CD1c-positive myeloid dendritic cell (primary cell): Measurements from ENCODE around the gene E2F8.
A peak's percentile ranks its signal among the peaks of the same experiment; 100 is the strongest.

Source experiments
- DNase-seq: peaks from one replicate; pipeline ENCODE4 v3.0.0-alpha.2; 2016; ENCODE audit errors: extremely low spot score

E2F8 gene

DNA sequence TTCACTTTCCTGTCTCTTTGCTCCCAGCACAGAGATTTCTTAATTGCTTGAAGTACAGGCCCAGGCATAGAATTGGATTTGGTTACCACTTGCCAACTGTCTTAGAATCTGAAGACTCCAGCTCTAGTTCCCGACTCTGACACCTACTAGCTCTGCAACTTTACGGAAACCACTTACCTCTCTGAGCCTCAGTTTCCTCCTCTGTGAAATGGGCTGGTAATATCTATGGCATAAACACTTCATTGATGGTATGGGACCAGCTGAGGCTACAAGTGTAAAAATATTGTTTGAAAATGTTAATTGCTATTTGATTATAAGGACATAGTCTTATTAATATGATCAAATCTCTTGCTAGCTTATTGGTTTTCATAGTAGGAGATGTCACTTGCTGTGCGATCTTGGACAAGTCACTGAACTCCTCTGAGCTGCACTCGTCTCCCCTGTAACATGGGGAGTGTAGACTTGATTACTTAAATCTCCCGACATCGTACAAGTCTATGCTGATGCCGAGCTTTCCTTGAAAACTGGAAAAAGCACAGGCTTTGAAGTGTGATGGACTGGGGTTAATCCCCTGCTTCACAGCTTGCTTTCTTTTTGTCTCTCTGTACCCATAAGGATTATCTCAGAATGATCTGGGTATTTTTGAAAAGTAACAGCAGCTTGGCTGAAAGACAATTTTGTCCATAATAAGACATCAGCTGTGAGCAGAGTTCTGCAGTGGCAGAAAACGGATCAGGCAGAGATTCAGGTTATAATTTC, 11.8 kb upstream of the E2F8 start:
- no peak for DNase-seq

DNA sequence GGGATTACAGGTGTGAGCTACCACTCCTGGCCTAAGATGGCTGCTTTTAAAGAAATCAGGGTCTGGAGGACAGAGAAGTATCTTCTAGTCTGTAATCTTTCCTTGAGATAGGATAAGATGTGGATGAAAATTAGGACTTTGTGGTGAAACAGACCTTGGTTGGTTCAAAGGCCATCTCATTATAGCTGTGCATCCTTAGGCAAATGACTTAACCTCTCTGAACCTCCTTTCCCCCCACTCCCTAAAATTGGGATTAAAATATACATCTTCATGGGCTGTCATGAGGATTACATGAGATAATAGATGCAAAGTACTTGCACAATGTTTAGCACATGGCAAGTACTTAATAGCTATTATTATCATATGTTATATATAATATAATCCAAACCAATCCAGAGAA, 10.8 kb upstream of the E2F8 start:
- no peak for DNase-seq

DNA sequence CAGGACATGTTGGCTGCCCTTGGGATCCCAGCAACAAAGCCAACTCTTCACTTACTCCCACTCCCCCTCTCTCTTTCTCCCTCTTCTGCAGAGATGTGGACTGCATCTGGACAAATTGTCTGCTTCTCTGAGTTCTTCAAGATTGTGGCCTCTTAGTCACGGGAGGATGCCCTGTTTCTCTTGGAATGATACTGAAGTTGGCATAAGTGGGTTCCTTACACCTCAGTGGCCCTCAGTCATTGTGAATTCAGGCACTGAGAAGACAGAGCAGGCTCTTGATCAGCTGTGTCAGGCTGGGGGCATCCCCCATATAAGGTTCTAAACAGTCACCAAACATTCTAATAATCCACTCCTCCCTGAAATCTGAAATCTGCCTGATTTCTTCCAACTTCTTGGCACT, 6.1 kb upstream of the E2F8 start:
- no peak for DNase-seq

DNA sequence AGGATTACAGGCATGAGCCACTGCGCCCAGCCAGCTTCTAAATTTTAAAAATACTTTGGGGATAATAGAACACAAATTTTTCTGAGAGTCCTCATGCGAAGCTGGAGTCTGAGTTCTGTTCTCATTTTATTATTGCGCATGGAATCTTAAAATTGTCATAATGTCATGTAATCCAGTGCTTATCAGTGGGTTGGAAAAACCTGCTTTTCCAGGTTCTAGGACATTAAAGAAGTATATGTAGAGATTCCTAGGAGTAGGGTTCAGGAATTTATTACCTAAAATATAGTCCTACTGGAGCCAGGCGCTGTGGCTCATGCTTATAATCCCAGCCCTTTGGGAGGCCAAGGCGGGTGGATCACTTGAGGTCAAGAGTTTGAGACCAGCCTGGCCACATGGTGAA, 4.6 kb upstream of the E2F8 start:
- no peak for DNase-seq

- DNase-seq = no peak
These were observed 3.9 kb upstream of the E2F8 start for GRCh38 chr11:19244621-19245020.

DNA sequence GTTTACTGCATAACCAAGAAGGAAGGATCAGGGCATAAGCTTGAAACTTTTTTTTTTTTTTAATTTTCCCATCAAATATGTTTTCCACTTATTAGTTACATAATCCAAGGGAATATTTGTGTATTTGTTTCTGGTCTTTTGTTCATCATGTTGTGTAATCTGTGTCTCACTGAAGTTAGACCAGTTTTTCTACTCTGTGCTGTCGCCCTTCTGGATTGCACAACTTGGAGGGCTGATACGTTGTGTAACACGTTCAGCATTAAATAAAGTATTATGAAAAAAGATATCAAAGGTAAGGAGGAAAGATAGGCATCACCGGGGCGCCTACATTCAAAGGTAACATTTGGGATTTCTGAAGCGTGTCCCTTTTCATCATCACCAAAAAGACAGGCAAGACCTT, 3.3 kb upstream of the E2F8 start:
- DNase-seq = peak; percentile 7

- peak; percentile 46 for DNase-seq
These were observed 2.9 kb upstream of the E2F8 start for GRCh38 chr11:19243613-19244012.

GRCh38 chr11:19243143-19243542, 2.4 kb upstream of the E2F8 start:
- no peak for DNase-seq

- peak; percentile 28 for DNase-seq
These were observed 1.6 kb upstream of the E2F8 start for GRCh38 chr11:19242179-19242932.

DNA sequence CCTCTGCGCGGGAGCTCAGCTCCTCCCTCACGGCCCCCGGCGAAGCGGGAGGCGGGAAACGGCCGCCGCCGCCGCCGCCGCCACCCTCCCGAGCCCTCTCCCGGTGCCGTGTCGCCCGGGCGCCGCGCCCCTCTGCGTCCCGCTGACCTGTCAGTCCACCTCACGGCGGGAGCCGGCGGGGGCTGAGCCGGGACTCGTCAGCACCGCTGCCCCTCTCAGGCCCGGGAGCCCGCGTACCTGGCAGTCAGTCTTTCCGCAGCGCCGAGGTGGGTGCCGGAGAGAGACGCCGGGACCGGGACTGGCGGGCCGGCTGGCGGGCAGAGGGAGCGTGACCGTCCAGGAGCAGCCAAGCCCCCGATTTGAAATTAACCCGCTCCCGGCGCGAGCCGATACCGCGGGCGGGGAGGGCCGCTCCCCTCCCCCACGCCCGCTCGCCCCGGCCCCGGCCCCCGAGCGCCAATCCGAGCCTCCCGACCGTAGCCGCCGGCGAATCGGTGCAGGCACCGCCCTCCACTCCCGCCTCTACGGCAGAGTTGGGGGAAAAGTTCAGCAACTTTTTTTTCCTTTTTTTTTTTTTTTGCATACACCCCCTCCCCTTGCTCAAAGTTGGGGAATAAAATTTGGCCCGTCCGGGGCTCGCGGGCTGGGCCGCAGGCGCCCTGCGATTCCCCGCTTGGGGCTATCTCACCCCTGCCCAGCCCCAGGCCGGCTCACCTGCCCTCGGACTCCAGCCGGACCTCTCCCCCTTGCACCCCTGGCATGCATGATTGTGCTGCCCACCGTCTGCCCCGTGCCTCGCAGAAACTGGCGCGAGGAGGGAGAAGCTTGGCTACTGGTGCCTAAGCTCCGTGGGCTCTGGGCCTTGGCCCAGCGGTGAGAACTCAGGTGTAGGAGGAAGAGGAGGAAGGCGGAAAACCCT, 774 bp upstream of the E2F8 start:
- peak; percentile 8 for DNase-seq

- DNase-seq = no peak
These were observed 1.7 kb downstream of the E2F8 start for GRCh38 chr11:19239039-19239438.

GRCh38 chr11:19237813-19238212, 2.9 kb downstream of the E2F8 start:
- no peak for DNase-seq

DNA sequence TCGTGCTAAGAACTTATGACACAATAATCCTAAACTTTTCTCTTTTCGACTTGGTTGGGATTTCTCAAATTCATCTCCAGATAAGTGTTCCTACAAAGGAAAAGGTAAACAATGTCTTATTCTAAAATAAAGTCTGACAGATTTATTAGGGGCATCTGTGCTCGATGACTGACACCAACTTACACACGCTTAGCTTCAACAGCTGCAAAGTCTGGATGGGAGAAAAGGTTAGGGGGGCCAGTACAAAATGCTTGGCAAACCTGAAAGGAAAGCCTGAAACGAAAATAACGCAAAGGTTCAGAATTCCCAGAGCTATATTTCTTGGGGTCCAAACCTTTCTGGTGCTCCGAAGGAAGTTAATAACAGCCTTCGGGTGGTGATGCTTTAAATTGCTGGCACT, 3.4 kb downstream of the E2F8 start:
- DNase-seq = no peak

GRCh38 chr11:19234231-19234817, 6.4 kb downstream of the E2F8 start:
- no peak for DNase-seq

DNA sequence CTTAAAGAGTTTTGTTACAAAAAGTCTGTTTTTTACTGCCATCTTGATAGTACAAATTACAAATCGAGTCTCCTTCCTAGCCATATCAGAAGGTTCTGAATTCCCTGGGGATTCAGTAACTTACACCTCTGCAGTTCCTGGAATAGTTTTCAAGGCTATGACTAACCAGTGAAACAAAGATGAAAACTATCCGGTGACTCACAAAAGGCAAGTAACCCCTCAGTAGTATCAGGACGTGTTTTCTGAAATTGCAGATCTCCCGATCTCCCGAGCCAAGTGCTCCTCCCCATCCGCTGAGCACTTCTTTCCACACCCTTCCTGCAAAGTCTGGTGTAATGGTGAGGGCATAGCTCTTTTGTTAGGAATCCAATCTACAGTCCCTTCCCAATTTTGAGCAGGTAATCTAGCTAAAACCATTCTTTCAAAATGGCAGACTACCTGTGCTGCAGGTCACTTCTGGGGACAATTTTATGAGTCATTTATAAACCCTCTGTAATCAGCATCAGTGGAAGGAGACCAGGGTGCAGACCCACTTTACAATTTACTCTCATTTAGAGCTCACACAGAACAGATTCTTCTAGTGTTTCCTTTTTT, 7.7 kb downstream of the E2F8 start:
- no peak for DNase-seq

- no peak for DNase-seq
These were observed 11.1 kb downstream of the E2F8 start for GRCh38 chr11:19229671-19230070.

GRCh38 chr11:19228968-19229367, 11.8 kb downstream of the E2F8 start:
- DNase-seq = no peak

- DNase-seq = no peak
These were observed 14.2 kb downstream of the E2F8 start for GRCh38 chr11:19226378-19227195.

DNA sequence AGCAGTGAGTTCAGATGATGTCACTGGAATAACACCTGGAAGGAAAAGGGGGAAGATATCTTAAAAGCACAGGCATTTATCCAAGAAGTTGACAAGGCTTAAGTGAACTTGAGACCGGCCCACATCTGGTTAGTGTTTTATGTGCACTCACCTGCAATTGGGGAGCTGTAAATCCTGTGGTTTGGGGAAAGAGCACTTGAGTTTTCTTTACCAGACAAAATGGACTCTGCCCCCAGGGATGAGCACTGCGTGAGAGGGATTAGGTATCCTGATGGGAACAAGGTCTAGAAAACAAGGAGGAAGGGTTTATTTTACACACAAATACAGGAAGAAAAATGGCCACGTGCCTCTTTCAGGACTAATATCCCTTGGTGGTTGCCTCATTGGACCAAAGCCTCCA, 15.2 kb downstream of the E2F8 start:
- DNase-seq = no peak

DNA sequence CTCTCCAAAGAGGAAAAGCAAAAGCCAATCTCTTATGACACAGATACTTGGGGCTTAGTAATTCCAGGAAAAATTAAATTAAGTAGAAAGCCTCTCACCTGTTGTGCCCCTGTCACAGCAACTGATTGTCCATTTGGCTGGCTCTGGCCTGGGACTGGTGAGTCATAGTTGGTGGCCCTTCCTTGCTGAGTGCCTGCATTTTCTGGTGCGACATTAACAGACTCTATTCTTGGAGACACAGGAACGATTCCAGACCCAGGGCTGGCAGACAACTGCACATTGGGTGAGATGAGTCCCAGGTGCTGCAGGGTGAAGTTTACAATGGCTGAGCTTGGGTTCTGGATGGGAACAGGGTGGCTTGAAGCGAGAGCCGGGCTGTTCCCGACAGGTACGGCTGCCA, 15.6 kb downstream of the E2F8 start:
- DNase-seq = no peak
